Mucosa of descending colon (tissue), 3 donors: ENCODE measurements around the gene POGK. TPM values are rescaled to one million over a fixed set of nuclear protein-coding genes. Genes with fewer than 3 reads are reported as not detected.

Source experiments
- ATAC-seq: fragments of 200-7000 bp; cut with Tn5 transposase; one replicate; pipeline ENCODE4 v1.9.1; 2020; ENCODE audit warnings: mild to moderate bottlenecking, moderate library complexity
- DNase-seq, 3 donors: peaks; one replicate each; pipeline ENCODE4 v3.0.0-alpha.2; 2020
- H3K36me3 ChIP-seq: fragments of 200-600 bp; one replicate; pipeline ENCODE4 v1.8.0; 2021; ENCODE audit warnings: low read depth, mild to moderate bottlenecking
- H3K4me1 ChIP-seq: fragments of 200-600 bp; one replicate; pipeline ENCODE4 v1.8.0; 2021; ENCODE audit warnings: low read depth, mild to moderate bottlenecking
- H3K4me3 ChIP-seq: fragments of 200-600 bp; one replicate; pipeline ENCODE4 v1.8.0; 2021; ENCODE audit warnings: mild to moderate bottlenecking
- H3K9me3 ChIP-seq: fragments of 200-600 bp; one replicate; pipeline ENCODE4 v1.8.0; 2021; ENCODE audit warnings: mild to moderate bottlenecking
- CTCF ChIP-seq: fragments of 200-600 bp; IDR thresholded peaks from one replicate; pipeline ENCODE4 v1.8.0; 2022; ENCODE audit warnings: antibody characterized with exemption, mild to moderate bottlenecking
- intact Hi-C, 2 donors: fragments of 100-400 bp; cut with DNase I in 1 of 2; cut with micrococcal nuclease in 1 of 2; formaldehyde crosslinking; loops; one replicate each; pipeline versions ENCODE4 v1.11.0 to v1.11.1; 2022; cut with DNase I, micrococcal nuclease
- total RNA-seq, 3 donors: library from RNA; stranded (reverse); fragmentation: NEBNext Ultra II Directional in 2 of 3; extraction: Animal tissue kit (Norgen Biotek cat#: 25700) in 2 of 3; gene quantifications; one replicate each; pipeline versions ENCODE4 v1.2.1 to v1.2.4, GENCODE V29; 2021 to 2023
- donor health status: DM: no; HTN: no; CAD: no; lungs with moderate emphysema.
- donor health status: DM: no; HTN: no; CAD: no.
- donor health status: DM: no; HTN: yes; CAD: no.

The POGK gene
- total RNA-seq, 3 donors from 2014 or later, result 22.7 to 38.7 (median 30.1) TPM

- no peak for TF ChIP-seq CTCF
- no peaks in the 10 kb centered on the region for H3K9me3 ChIP-seq
- no peak overlapping the region for H3K4me3 ChIP-seq
- DNase-seq, result no peak
- peaks cover 11% of the 10 kb centered on the region for H3K4me1 ChIP-seq
- intact Hi-C loops, result no loop called here
- H3K36me3 ChIP-seq, result peaks cover 8% of the 10 kb centered on the region
- ATAC-seq, result no peak
Observed at GRCh38 chr1:166848193-166848592, 8.9 kb downstream of the POGK start.

- Histone ChIP-seq H3K9me3 (no peaks in the 10 kb centered on the region), H3K4me3 (no peak overlapping the region), H3K36me3 (peaks cover 8% of the 10 kb centered on the region), H3K4me1 (peaks cover 2% of the 10 kb centered on the region)
- DNase-seq (no peak), ATAC-seq (no peak)
- intact Hi-C loops, result no loop called here
- TF ChIP-seq CTCF, result no peak
Observed at GRCh38 chr1:166849135-166849534, 9.9 kb downstream of the POGK start.

- ATAC-seq (no peak), DNase-seq (no peak)
- no peak for TF ChIP-seq CTCF
- H3K9me3 ChIP-seq, result no peaks in the 10 kb centered on the region
- no peak overlapping the region for H3K4me3 ChIP-seq
- intact Hi-C loops, result no loop called here
- no peaks in the 10 kb centered on the region for H3K4me1 ChIP-seq
- H3K36me3 ChIP-seq, result peaks cover 8% of the 10 kb centered on the region
Observed at GRCh38 chr1:166852918-166853317, 13.6 kb downstream of the POGK start.

- ATAC-seq (no peak), DNase-seq (no peak)
- Histone ChIP-seq H3K9me3 (no peaks in the 10 kb centered on the region), H3K36me3 (peaks cover 1% of the 10 kb centered on the region), H3K4me3 (no peak overlapping the region), H3K4me1 (no peaks in the 10 kb centered on the region)
- TF ChIP-seq CTCF, result no peak
- intact Hi-C loops, result no loop called here
Observed at GRCh38 chr1:166855558-166855957, 16.3 kb downstream of the POGK start.

GRCh38 chr1:166857995-166858394 is 18.7 kb downstream of the POGK start:
- TF ChIP-seq CTCF, result no peak
- intact Hi-C loops, result no loop called here
- DNase-seq (no peak), ATAC-seq (no peak)
- Histone ChIP-seq H3K36me3 (peaks cover 7% of the 10 kb centered on the region), H3K9me3 (no peaks in the 10 kb centered on the region), H3K4me3 (no peak overlapping the region), H3K4me1 (no peaks in the 10 kb centered on the region)
